Measurements from ENCODE around the gene TRIM9. TPM values are rescaled to one million over a fixed set of nuclear protein-coding genes. Genes with fewer than 3 reads are reported as not detected.

Gene TRIM9
- total RNA-seq, 2 donors from 2014 or later: 0.44 to 1.3 TPM

DNA sequence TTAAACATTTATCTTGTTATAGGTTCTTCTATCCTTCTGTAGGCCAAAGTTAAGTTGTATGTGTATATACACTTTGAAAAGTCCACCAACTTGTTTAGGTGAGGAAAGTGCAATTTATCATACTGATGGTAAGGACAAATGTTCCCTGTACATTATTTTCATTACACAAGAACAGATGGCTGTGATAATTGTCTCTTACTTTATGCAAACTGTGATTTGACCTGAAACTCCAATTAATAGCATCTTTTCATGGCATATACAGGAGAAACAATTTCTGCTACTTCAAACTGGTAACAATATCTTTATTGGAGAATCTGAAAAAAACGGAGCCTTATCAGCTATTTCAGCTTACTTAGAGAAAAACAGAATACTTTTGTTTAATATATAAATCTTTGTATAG, 5.6 kb downstream of the TRIM9 start:
- H3K4me3 ChIP-seq: no peak overlapping the region
- H3K27me3 ChIP-seq: peaks cover 0 to 9% of the 10 kb centered on the region in 2 donors
- TF ChIP-seq, protein P1, sequence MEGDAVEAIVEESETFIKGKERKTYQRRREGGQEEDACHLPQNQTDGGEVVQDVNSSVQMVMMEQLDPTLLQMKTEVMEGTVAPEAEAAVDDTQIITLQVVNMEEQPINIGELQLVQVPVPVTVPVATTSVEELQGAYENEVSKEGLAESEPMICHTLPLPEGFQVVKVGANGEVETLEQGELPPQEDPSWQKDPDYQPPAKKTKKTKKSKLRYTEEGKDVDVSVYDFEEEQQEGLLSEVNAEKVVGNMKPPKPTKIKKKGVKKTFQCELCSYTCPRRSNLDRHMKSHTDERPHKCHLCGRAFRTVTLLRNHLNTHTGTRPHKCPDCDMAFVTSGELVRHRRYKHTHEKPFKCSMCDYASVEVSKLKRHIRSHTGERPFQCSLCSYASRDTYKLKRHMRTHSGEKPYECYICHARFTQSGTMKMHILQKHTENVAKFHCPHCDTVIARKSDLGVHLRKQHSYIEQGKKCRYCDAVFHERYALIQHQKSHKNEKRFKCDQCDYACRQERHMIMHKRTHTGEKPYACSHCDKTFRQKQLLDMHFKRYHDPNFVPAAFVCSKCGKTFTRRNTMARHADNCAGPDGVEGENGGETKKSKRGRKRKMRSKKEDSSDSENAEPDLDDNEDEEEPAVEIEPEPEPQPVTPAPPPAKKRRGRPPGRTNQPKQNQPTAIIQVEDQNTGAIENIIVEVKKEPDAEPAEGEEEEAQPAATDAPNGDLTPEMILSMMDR (IDR thresholded peaks at IDR 0.05): no peak
- H3K27ac ChIP-seq: no peak overlapping the region
- DNase-seq (ENCODE audit: low spot score): no peak
- H3K4me1 ChIP-seq: peaks cover 0 to 11% of the 10 kb centered on the region in 2 donors
- no peaks in the 10 kb centered on the region for H3K9me3 ChIP-seq
- H3K36me3 ChIP-seq: no peaks in the 10 kb centered on the region

DNA sequence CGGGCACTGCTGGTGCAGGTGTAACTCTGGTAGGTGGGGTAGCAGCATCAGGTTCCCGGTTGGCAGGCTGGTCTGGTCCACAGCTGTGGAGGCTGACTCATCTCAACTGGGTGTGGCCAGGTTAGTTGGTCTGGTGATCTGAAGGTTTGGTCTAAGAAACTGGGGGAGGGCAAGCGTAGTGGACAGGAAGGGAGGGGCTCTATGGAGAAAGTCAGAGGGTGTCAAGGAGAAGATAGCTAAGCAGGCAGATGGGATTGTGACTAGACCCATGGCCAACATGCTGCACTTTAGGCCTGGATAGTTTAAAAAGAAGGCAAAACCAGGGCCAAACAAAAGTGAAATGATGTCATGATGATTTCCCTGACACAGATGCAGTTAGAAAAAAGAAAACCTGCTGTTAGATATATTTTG, 7.9 kb downstream of the TRIM9 start:
- Histone ChIP-seq H3K27me3 (no peaks in the 10 kb centered on the region), H3K27ac (no peak overlapping the region), H3K4me1 (no peaks in the 10 kb centered on the region), H3K4me3 (no peak overlapping the region), H3K36me3 (no peaks in the 10 kb centered on the region), H3K9me3 (no peaks in the 10 kb centered on the region)
- TF ChIP-seq, protein P1 (IDR thresholded peaks at IDR 0.05): no peak
- no peak for DNase-seq (ENCODE audit: low spot score)

DNA sequence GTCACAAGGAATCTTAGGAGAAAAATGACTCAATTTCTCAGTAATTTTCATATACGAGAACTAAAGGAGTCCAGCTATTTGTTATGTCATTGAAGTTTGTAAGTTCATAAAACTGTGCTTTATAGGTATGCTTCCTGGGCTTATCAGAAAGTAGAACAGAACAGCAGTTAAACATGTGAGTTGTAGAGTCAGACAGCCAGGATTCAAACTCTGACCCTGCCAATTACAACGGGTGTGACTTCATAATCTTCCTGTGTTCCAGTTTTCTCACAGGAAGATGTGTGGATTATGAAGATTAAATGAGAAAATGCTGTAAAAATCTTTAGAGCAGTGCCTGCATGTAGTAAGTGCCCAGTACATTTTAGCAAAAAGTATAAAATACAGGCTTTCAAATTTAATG, 8.9 kb downstream of the TRIM9 start:
- Histone ChIP-seq H3K27me3 (no peaks in the 10 kb centered on the region), H3K36me3 (no peaks in the 10 kb centered on the region), H3K27ac (no peak overlapping the region), H3K4me3 (no peak overlapping the region), H3K9me3 (no peaks in the 10 kb centered on the region), H3K4me1 (no peaks in the 10 kb centered on the region)
- TF ChIP-seq, protein P1 (IDR thresholded peaks at IDR 0.05): no peak
- no peak for DNase-seq (ENCODE audit: low spot score)

DNA sequence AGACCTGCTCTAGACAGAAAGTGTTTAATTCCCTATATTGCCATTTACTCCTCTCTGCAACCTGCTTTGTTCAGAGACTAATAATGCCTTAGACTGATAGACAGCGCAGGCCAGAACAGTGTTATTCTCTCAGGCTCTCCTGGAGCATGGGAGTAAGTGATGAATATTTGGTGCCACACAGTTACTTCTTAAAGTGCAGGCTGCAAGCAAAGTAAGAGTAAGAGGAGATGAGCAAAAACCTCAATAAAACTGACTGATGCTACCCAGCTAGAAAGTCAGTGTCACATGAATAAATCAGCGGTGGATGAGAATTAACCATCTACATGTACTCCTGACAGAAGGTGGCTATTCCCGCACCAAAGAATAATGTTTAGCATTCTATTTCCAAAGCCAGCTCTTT, 9.9 kb downstream of the TRIM9 start:
- H3K9me3 ChIP-seq: no peaks in the 10 kb centered on the region
- DNase-seq (ENCODE audit: low spot score): no peak
- TF ChIP-seq, protein P1 (IDR thresholded peaks at IDR 0.05): no peak
- no peaks in the 10 kb centered on the region for H3K27me3 ChIP-seq
- H3K36me3 ChIP-seq: no peaks in the 10 kb centered on the region
- no peak overlapping the region for H3K4me3 ChIP-seq
- H3K4me1 ChIP-seq: no peaks in the 10 kb centered on the region
- no peak overlapping the region for H3K27ac ChIP-seq

DNA sequence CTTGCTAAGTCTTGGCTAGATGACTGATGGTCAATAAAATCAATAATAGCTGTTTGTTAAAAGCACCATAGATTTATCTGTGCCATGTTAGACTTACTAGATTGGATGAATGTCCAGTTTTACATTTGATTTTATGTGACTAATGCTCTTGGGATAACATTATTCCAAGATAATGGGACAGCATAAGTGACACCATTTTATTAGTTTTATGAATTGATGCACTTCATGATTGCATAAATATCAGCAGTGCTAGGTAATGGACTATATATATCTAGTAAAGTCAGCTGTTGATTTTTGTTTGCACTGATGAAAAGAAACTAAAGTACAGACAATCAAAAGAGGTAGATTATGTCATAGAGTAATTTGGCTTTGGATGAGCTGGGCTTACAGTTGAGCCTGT, 10.4 kb downstream of the TRIM9 start:
- Histone ChIP-seq H3K4me3 (no peak overlapping the region), H3K27me3 (no peaks in the 10 kb centered on the region), H3K36me3 (no peaks in the 10 kb centered on the region), H3K9me3 (no peaks in the 10 kb centered on the region), H3K27ac (no peak overlapping the region), H3K4me1 (no peaks in the 10 kb centered on the region)
- DNase-seq (ENCODE audit: low spot score): no peak
- TF ChIP-seq, protein P1 (IDR thresholded peaks at IDR 0.05): no peak

DNA sequence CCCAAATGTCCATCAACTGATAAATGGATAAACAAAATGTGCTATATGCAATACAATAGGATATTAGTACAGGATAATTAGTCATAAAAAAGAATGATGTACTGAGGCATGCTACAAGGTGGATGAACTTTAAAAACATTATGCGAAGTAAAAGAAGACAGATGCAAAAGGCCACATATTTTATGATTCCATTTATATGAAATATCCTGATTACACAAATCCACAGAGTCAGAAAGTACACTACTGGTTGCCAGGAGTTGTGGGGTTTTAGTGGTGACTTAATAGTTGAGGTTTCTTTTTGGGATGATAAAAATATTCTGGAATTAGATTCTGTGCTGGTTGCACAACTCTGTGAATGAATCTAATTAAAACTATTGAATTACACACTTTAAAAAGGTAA, 12.6 kb downstream of the TRIM9 start:
- TF ChIP-seq, protein P1 (IDR thresholded peaks at IDR 0.05): no peak
- H3K27ac ChIP-seq: no peak overlapping the region

More for the DNA sequence above, 12.6 kb downstream of the TRIM9 start:
- DNase-seq (ENCODE audit: low spot score): no peak
- Histone ChIP-seq H3K9me3 (no peaks in the 10 kb centered on the region), H3K36me3 (no peaks in the 10 kb centered on the region), H3K4me3 (no peak overlapping the region), H3K27me3 (no peaks in the 10 kb centered on the region), H3K4me1 (no peaks in the 10 kb centered on the region)

All from right atrium auricular region (tissue), 2 donors.